Vagina (tissue), 2 donors: ENCODE measurements around the gene STIM2. TPM values are rescaled to one million over a fixed set of nuclear protein-coding genes. Genes with fewer than 3 reads are reported as not detected.

Experiments used
- DNase-seq, 2 donors: peaks; one replicate each; pipeline ENCODE4 v3.0.0-alpha.2; 2017; ENCODE audit errors: extremely low spot score in 2 of 2
- H3K27ac ChIP-seq: fragments of 200-600 bp; sonication (generic); one replicate; pipeline ENCODE4 v1.5.1; 2019
- H3K27me3 ChIP-seq: fragments of 200-600 bp; sonication (generic); one replicate; pipeline ENCODE4 v1.5.1; 2019
- H3K36me3 ChIP-seq, 2 donors: fragments of 200-600 bp; sonication (generic); one replicate each; pipeline ENCODE4 v1.5.1; 2017 to 2019
- H3K4me1 ChIP-seq: fragments of 200-600 bp; sonication (generic); one replicate; pipeline ENCODE4 v1.5.1; 2019
- H3K4me3 ChIP-seq, 2 donors: fragments of 200-600 bp; sonication (generic); 1 replicate in 1 of 2; 2 replicates in 1 of 2; pipeline ENCODE4 v1.5.1; 2016 to 2019
- H3K9me3 ChIP-seq: fragments of 200-600 bp; sonication (generic); one replicate; pipeline ENCODE4 v1.5.1; 2019
- CTCF ChIP-seq, 3 experiments: fragments of 450-650 bp in 2 of 3; fragments of 200-600 bp in 1 of 3; sonication (generic) in 1 of 3; IDR thresholded peaks; one replicate each; pipeline ENCODE4 v1.5.1; 2017 to 2019; ENCODE audit warnings: antibody characterized with exemption in 3 of 3, mild to moderate bottlenecking in 2 of 3, moderate library complexity in 2 of 3
- POLR2A ChIP-seq, 2 donors: fragments of 450-650 bp; IDR thresholded peaks; one replicate each; pipeline ENCODE4 v1.6.1; 2017; ENCODE audit warnings: antibody characterized with exemption in 2 of 2, mild to moderate bottlenecking in 2 of 2, moderate library complexity in 2 of 2
- POLR2AphosphoS5 ChIP-seq, 2 donors: sonication (generic); formaldehyde crosslinking; IDR thresholded peaks; one replicate each; pipeline ENCODE4 v1.9.0; 2017; ENCODE audit warnings: antibody characterized with exemption in 2 of 2, mild to moderate bottlenecking in 2 of 2, low read depth in 1 of 2; ENCODE audit not compliant: insufficient read depth in 1 of 2
- intact Hi-C: fragments of 100-400 bp; cut with DNase I; formaldehyde crosslinking; loops from one replicate; pipeline ENCODE4 v1.15.1; 2023
- total RNA-seq: library from RNA; depleted of rRNA; stranded (reverse); fragments of >200 nt; gene quantifications from one replicate; pipeline ENCODE4 v1.2.3, GENCODE V29; 2016

Gene STIM2
- total RNA-seq, 1 donor from 2014 or later = 39.5 TPM

DNA sequence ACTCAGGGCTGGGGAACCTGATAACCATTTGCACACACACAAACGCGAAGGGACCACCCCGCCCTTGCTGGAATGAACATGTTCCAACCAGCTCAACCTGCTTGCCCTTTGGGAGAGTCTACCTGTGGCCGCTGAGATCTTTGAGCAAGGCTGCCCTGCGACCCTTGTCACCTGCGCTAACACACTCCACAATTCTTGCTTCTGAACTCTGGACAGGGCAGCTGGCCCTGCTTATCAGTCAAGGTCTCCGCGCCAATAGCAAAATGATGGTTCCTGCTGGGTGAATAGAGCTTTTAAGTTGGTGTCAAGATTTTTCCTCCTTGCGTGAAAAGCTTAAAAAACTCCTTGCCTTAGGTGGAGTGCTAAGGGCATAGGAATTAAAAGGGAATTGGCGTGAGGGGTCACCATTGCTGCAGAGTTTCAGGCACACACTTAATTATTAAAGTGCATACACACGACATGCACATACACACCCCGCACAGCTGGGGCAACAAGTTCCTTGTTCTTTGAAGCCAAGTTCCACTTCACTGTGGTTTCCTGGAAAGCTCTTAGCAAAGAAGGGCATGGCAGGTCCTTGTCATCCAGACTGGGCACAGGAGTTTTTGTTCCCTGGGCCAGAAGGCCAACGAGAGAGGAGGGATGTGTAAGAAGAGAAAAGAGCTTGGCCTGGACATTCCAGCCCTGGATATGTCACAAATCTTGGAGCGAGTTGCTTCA is 207.7 kb downstream of the STIM2 start:
- Histone ChIP-seq H3K27me3 (no peaks in the 10 kb centered on the region), H3K4me1 (no peaks in the 10 kb centered on the region), H3K9me3 (no peaks in the 10 kb centered on the region), H3K27ac (no peak overlapping the region), H3K4me3 (no peak overlapping the region), H3K36me3 (no peaks in the 10 kb centered on the region)
- TF ChIP-seq POLR2AphosphoS5 (IDR thresholded peaks at IDR 0.05; ENCODE audit: insufficient read depth in 1 of 2, low read depth in 1 of 2) = no peak
- TF ChIP-seq POLR2A (IDR thresholded peaks at IDR 0.05) = no peak
- TF ChIP-seq CTCF (IDR thresholded peaks at IDR 0.05) = no peak
- intact Hi-C loops = no loop called here
- DNase-seq = no peak
